Stomach (tissue), 4 donors: ENCODE measurements around the gene TNK1.
A peak's percentile ranks its signal among the peaks of the same experiment; 100 is the strongest.

ENCODE experiments used
- CTCF ChIP-seq, 7 experiments: fragments of 450-650 bp in 4 of 7; fragments of 200-600 bp in 3 of 7; sonication (generic) in 3 of 7; IDR thresholded peaks; one replicate each; pipeline ENCODE4 v1.5.1; 2016 to 2019; ENCODE audit warnings: antibody characterized with exemption in 7 of 7, control low read depth in 2 of 7, mild to moderate bottlenecking in 1 of 7
- EP300 ChIP-seq: sonication (generic); formaldehyde crosslinking; IDR thresholded peaks from one replicate; pipeline ENCODE4 v1.6.1; 2017; ENCODE audit warnings: antibody characterized with exemption
- POLR2A ChIP-seq, 4 donors: fragments of 450-650 bp; IDR thresholded peaks; one replicate each; pipeline ENCODE4 v1.6.1; 2016; ENCODE audit warnings: antibody characterized with exemption in 4 of 4, control low read depth in 2 of 4, mild to moderate bottlenecking in 1 of 4, moderate library complexity in 1 of 4
- POLR2AphosphoS5 ChIP-seq, 3 donors: sonication (generic); formaldehyde crosslinking; IDR thresholded peaks; one replicate each; pipeline ENCODE4 v1.6.1; 2016; ENCODE audit warnings: antibody characterized with exemption in 3 of 3

- TF ChIP-seq CTCF (IDR thresholded peaks at IDR 0.05) (peak in 5 of 7 experiments; percentile 48 to 92 (median 84)), POLR2A (IDR thresholded peaks at IDR 0.05) (no peak), POLR2AphosphoS5 (IDR thresholded peaks at IDR 0.05) (peak; percentile 41 to 72 (median 67)), EP300 (no peak)
These were observed 55.9 kb downstream of the TNK1 start for GRCh38 chr17:7436556-7437368.
